HG02623 (cell line): Measurements from ENCODE around the gene OGG1.
"Not testable (repeated sequence)": the region's sequence is repeated elsewhere in the genome, so short reads cannot be mapped to it uniquely, and the experiment has no call there.

Experiments
- ATAC-seq: cut with Tn5 transposase; IDR thresholded peaks from one replicate; pipeline ENCODE4 v1.9.1; 2021; ENCODE audit warnings: moderate library complexity; ENCODE audit not compliant: unreplicated experiment

Gene OGG1

GRCh38 chr3:9760779-9761505 is 11.2 kb downstream of the OGG1 start:
- no peak for ATAC-seq

GRCh38 chr3:9761919-9762318 is 12.2 kb downstream of the OGG1 start:
- no peak for ATAC-seq

GRCh38 chr3:9762871-9763270 is 13.1 kb downstream of the OGG1 start:
- no peak for ATAC-seq

GRCh38 chr3:9765865-9766264 is 16.1 kb downstream of the OGG1 start:
- ATAC-seq = no peak

- ATAC-seq = no peak
Measured at GRCh38 chr3:9767418-9767817, 17.7 kb downstream of the OGG1 start.

GRCh38 chr3:9768141-9768775 is 18.5 kb downstream of the OGG1 start:
- ATAC-seq = no peak

GRCh38 chr3:9769012-9769411 is 19.3 kb downstream of the OGG1 start:
- ATAC-seq = no peak

GRCh38 chr3:9769426-9770275 is 19.9 kb downstream of the OGG1 start, which contains the start of gene CAMK1:
Gene CAMK1, minus strand, starts transcription at chr3:9769947. Its CDS starts 2,198 bp downstream, at chr3:9767749.
- peak; percentile 52 for ATAC-seq

GRCh38 chr3:9770276-9770812 is 20.6 kb downstream of the OGG1 start:
- ATAC-seq = no peak

- ATAC-seq = not testable (repeated sequence)
Measured at GRCh38 chr3:9771007-9771406, 21.3 kb downstream of the OGG1 start.

GRCh38 chr3:9776896-9777693 is 27.3 kb downstream of the OGG1 start:
- no peak for ATAC-seq

- ATAC-seq = no peak
Measured at GRCh38 chr3:9777694-9778021, 27.9 kb downstream of the OGG1 start.

- no peak for ATAC-seq
Measured at GRCh38 chr3:9778143-9779074, 28.7 kb downstream of the OGG1 start.

GRCh38 chr3:9779075-9779593 is 29.4 kb downstream of the OGG1 start:
- ATAC-seq = no peak

GRCh38 chr3:9779721-9780457 is 30.1 kb downstream of the OGG1 start:
- ATAC-seq = peak; percentile 54

- no peak for ATAC-seq
Measured at GRCh38 chr3:9780458-9780812, 30.7 kb downstream of the OGG1 start.

- no peak for ATAC-seq
Measured at GRCh38 chr3:9780910-9781309, 31.2 kb downstream of the OGG1 start.

- no peak for ATAC-seq
Measured at GRCh38 chr3:9781551-9781950, 31.8 kb downstream of the OGG1 start.
